ENCODE measurements around the gene PML.

DNA sequence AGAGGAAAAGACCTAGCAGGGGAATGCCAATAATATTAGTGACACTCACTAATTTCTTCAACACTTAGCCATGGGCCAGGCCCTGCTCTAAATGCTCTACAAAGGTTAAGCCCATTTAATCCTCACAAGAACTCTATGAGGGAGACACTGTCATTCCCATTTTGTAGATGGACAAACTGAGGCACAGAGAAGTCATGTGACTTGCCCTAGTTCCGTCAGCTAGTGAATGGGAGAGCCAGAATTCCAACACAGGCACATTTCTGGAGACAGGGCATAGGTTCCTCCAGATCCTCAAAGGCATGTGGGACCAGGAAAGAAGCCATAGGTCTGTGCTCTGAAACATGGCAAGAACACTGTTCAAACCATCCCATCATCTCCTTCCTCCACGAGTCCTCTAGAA, 36.7 kb upstream of the PML start:
- TF ChIP-seq, protein P1, sequence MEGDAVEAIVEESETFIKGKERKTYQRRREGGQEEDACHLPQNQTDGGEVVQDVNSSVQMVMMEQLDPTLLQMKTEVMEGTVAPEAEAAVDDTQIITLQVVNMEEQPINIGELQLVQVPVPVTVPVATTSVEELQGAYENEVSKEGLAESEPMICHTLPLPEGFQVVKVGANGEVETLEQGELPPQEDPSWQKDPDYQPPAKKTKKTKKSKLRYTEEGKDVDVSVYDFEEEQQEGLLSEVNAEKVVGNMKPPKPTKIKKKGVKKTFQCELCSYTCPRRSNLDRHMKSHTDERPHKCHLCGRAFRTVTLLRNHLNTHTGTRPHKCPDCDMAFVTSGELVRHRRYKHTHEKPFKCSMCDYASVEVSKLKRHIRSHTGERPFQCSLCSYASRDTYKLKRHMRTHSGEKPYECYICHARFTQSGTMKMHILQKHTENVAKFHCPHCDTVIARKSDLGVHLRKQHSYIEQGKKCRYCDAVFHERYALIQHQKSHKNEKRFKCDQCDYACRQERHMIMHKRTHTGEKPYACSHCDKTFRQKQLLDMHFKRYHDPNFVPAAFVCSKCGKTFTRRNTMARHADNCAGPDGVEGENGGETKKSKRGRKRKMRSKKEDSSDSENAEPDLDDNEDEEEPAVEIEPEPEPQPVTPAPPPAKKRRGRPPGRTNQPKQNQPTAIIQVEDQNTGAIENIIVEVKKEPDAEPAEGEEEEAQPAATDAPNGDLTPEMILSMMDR (IDR thresholded peaks at IDR 0.05 in 8 of 11, conservative IDR thresholded peaks at IDR 0.05 in 3 of 11): no peak
- no peak for TF ChIP-seq POLR2A (IDR thresholded peaks at IDR 0.05)
